ENCODE data around the gene DLX3.

DNA sequence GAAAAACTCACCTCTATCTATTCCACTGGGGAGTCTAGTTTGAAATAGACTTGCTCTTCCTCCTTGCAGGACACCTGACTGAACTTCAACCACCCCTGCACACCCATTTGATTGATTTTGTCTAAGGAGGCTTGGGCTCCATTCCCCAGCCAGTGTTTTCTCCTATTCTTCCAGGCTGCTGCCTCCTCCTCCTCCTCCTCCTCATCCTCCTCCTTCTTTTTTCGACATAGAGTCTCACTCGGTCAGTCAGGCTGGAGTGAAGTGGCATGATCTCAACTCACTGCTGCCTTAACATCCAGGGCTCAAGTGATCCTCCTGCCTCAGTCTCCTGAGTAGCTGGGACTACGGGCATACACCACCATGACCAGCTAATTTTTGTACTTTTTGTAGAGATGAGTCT, 27.8 kb downstream of the DLX3 start:
- TF ChIP-seq, protein P1, sequence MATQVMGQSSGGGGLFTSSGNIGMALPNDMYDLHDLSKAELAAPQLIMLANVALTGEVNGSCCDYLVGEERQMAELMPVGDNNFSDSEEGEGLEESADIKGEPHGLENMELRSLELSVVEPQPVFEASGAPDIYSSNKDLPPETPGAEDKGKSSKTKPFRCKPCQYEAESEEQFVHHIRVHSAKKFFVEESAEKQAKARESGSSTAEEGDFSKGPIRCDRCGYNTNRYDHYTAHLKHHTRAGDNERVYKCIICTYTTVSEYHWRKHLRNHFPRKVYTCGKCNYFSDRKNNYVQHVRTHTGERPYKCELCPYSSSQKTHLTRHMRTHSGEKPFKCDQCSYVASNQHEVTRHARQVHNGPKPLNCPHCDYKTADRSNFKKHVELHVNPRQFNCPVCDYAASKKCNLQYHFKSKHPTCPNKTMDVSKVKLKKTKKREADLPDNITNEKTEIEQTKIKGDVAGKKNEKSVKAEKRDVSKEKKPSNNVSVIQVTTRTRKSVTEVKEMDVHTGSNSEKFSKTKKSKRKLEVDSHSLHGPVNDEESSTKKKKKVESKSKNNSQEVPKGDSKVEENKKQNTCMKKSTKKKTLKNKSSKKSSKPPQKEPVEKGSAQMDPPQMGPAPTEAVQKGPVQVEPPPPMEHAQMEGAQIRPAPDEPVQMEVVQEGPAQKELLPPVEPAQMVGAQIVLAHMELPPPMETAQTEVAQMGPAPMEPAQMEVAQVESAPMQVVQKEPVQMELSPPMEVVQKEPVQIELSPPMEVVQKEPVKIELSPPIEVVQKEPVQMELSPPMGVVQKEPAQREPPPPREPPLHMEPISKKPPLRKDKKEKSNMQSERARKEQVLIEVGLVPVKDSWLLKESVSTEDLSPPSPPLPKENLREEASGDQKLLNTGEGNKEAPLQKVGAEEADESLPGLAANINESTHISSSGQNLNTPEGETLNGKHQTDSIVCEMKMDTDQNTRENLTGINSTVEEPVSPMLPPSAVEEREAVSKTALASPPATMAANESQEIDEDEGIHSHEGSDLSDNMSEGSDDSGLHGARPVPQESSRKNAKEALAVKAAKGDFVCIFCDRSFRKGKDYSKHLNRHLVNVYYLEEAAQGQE (IDR thresholded peaks at IDR 0.05): no peak
- TF ChIP-seq, protein P2, sequence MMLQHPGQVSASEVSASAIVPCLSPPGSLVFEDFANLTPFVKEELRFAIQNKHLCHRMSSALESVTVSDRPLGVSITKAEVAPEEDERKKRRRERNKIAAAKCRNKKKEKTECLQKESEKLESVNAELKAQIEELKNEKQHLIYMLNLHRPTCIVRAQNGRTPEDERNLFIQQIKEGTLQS (IDR thresholded peaks at IDR 0.05): no peak
- TF ChIP-seq, protein P3, sequence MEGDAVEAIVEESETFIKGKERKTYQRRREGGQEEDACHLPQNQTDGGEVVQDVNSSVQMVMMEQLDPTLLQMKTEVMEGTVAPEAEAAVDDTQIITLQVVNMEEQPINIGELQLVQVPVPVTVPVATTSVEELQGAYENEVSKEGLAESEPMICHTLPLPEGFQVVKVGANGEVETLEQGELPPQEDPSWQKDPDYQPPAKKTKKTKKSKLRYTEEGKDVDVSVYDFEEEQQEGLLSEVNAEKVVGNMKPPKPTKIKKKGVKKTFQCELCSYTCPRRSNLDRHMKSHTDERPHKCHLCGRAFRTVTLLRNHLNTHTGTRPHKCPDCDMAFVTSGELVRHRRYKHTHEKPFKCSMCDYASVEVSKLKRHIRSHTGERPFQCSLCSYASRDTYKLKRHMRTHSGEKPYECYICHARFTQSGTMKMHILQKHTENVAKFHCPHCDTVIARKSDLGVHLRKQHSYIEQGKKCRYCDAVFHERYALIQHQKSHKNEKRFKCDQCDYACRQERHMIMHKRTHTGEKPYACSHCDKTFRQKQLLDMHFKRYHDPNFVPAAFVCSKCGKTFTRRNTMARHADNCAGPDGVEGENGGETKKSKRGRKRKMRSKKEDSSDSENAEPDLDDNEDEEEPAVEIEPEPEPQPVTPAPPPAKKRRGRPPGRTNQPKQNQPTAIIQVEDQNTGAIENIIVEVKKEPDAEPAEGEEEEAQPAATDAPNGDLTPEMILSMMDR (IDR thresholded peaks at IDR 0.05; ENCODE audit: low read depth, low read length, missing input control): no peak
